Hippocampal formation (tissue), 2 donors: ENCODE data around the gene WDFY2.

Source experiments
- DNase-seq, 2 donors: peaks; one replicate each; lab custom pipeline; 2025; lab: John Stamatoyannopoulos, UW

The WDFY2 gene

DNA sequence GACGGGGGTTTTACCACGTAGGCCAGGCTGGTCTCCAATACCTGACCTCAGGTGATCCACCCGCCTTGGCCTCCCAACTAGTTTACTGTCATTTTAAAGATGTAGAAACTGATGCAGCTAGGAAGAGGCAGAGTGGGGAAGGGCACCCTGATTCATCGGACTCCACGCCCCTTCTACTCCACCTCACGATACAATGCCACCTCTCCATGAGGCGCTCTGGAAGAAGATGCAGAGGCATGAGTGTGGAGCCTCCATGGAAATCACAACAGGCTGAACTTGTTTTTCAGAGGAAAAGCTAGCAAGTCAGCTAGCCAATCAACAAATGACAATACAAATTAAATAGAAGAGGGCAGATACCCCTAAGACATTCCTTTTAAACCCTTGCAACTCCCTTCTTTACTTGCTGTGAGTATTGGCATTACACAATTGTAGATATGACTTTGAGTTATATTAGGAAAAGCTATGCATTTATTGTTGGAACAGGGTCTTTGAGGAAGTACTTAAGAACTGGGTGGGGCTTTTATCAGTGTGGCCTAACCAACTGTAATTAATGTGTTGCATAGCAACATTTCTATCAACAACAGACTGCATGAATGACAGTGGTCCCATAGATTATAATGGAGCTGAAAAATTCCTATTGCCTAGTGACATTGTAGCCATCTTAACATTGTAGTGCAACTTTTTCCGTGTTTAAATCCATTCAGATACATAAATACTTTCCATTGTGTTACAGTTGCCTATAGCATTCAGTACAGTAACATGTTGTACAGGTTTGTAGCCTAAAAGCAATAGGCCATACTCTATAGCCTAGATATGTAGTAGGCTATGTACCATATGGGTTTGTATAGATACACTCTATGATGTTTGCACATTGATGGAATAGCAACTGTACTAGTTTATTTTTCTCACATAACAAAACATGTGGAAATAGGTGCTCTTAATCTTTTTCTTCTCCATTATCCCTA, 17.6 kb downstream of the WDFY2 start:
- no peak for DNase-seq

DNA sequence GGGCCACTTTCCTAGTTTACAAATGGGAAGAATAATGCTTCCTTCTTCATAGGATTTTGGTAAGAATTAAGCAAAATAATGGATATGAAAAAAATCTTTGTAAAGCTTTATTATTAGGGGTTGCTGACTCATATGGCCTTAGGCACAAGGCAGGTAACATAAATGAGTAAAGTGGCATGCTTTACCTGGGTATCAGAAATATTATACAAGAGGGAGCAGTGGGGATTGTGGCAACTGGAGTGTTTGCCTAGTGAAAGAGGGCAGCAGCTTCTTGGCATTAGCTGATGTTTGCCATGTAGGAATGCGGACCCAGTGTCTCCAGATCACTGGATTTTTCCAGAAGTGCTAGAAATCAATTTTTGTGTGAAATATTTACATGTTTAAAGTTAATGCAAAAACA, 19.5 kb downstream of the WDFY2 start:
- no peak for DNase-seq

DNA sequence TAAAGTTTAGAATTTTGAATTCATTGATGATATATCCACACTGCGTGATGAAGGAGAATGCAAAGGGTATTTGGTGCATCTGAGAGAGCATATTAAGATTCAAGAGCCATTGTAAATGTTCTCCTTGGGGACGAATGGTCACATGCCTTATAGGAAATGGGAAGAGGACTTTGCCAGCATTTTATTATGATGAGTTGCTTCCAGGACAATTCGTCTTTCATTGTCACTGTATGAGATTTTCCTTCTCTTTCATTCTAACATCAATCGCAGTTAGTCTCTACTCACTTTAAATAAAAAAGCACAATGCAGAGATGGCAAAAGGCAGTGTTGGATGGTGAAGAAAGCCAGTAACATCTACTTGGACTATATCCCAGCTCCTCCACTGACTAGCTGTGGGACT, 21.4 kb downstream of the WDFY2 start:
- DNase-seq, result no peak

DNA sequence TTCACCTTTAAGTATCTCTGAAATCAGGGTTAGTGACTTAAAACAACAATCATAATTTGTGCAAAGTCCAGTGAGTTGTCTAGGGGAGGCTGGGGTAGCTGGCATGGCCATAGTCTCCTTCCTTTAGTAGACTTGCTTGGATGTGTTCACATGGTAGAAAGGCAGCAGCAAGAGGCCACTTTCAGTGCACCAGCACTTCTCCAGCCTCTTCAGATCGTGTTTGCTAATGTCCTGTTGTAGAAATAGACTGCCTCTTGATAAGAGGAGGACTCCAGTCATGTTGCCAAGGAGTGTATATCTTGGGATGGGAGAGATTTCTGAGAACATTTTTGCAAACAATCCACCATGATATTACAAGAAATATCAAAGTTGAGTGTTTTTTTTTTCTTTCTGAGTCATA, 22.9 kb downstream of the WDFY2 start:
- DNase-seq, result no peak

DNA sequence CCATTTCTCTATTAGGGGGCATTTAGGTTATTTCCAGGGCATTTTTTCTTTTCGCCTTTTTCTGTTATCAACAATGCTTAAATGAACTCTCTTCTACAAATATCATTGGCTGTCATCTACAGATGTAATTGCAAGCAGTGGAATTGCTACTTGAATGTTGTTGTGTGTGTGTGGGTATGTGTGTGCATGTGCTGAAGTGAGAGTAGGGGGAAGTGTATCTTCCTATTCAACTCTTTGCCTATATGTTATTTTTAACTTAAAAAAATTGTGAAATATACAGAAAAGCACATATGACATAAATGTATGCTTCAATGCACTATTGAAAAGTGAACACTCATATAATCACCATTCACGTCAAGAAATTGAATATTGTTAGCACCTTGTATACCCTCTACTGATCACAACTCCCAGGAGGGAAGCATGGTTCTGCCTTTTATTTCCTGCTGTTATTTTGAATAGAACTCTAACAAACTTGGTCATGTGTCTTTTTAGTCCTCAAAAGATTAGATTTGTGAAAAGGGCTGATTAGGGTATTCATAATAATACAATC, 24.7 kb downstream of the WDFY2 start:
- DNase-seq, result no peak

DNA sequence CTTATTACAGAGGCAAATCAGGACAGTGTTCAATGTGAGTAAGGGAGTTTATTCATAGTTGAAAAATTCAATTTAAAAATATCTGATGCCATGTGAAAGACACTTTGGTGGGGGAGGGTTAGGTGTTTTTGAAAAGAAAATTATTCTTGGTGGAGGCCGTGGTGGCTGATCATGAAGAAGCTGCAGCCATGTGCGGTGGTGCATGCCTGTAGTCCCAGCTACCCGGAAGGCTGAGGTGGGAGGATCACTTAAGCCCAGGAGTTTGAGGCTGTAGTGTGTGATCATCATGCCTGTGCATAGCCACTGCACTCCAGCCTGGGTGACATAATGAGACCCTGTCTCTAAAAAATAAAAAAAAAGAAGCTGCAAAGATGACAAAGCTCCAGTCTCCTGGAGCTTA, 28.6 kb downstream of the WDFY2 start:
- no peak for DNase-seq

DNA sequence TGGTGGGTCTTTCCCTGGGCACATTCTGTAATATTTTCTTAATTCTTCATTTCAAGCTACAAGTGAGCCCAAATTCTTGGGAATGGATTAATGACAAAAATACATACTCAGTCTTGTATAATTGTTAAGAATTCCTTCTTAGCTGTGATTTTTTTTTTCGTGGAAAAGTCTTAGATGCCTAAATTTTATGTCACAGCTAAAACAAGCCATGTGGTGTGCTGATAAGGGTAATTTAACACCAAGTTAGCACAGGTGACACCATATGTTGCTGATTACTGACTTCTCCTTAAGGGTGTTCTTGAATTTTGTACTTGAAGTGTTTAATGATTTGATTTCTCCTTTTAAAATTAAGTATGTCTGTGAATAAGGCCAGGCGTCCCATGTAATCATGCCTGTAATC, 29.3 kb downstream of the WDFY2 start:
- no peak for DNase-seq

DNA sequence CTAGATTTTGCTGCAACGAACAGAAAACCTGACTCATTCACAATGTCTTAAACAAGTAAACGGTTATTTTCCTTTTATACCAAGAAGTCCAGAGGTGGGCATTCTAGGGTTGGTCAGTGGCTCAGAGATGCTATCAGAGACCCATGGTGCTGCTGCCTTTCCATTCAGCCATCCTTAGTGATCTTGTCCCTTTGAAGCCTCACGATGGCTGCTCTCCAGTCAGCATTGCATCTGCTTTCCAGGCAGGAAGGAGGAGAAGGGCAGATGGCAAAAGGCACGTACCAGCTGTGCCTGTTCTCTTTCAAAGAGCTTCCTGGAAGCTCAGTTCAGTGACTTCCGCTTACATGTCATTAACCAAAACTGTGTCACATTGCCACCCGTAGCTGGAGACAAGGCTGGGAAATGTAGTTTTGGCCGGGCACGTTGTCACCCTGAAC, 30.1 kb downstream of the WDFY2 start:
- peak; percentile 30 to 61 for DNase-seq

DNA sequence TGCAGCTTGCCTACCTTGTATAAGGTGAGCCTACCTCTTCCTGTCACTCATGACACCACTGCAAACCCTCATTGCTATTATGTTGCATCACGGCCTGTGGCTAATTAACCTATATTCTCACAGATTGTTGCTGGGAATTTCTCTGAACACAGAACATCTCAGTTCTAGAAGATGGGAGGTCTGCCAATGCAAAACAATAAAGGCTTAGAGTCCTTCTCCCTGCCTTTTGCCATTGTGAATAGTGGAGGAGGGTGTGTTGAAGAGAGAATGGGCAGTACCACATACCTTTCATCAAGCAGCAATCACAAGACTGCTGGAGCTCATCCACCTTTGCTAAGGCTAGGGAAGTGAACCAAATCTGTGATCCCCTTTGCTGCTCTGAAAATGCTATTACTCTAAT, 34.4 kb downstream of the WDFY2 start:
- peak; percentile 56 to 90 for DNase-seq

DNA sequence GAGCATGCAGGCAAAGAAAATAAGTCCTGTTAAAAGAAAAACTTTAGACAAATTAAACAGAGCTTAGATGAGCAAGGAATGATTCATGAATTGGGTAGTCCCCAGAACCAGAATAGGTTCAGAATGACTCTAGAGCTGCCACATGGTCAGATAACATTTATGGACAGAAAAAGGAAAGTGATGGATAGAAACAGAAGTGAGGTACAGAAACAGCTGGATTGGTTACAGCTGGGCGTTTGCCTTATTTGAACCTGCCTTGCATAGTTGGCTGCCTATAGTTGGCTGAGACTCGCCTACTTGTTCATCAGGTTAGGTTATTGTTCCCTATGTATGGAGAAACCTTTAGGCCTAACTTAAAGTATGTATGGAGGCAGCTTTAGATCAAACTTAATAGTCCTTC, 35.4 kb downstream of the WDFY2 start:
- no peak for DNase-seq

DNA sequence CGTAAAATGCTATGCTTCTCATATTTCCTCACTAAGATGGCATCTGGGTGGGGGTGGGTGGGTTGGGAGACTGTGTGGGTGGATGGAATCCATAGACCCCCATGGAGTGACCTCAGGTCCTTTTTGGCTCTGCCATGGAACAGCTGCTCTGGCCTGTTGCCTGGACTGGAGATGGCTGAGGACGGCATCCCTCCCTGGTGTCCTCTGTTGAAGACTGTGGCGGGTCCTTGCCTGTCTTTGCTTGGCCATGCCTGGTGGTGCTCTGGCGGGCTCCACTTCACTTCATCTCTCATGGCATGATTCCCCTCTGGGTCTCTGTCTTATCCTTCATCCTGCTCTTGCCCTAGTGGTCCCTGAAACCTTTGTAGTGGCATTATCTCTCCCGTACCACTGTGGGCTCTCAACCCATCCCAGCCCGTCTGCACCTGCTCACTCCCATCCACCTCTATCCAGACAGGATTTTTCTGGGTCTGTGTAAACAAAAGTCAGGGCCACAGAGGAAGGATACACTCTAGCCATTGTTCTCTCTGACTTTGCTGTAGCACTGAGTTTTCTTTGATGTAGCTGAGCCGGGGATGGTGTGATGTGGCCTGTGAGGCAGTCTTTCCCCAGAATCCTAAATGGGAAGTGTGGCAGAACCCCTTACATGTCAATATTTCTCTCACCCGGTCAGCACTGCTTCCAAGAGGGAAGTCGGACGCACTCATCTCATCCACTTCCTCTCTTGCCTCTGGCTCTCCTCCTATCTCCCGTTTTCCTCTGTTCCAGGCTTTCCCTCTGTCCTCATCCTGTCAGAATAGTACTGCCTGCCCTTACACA, 36.1 kb downstream of the WDFY2 start:
- DNase-seq, result peak in 1 of 2 donors; percentile 42

DNA sequence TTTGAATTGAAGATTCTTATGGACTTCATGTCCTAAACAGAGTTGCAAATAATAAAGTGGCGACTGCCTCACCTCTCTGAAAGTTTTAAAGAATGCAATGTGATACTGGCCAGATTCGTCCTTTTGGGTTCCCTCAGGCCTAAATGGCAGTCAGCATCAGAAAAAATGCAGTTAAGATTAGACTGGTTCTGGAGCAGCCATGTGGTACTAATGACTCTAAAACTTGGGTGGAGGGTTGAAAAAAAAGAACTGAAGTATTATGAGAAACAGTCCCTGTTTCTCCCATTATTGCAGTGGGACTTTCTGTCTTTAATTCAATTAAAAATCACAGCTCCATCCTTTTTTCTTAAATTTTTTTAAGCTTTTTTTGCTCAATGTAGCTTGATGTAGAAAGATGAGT, 37.3 kb downstream of the WDFY2 start:
- no peak for DNase-seq

DNA sequence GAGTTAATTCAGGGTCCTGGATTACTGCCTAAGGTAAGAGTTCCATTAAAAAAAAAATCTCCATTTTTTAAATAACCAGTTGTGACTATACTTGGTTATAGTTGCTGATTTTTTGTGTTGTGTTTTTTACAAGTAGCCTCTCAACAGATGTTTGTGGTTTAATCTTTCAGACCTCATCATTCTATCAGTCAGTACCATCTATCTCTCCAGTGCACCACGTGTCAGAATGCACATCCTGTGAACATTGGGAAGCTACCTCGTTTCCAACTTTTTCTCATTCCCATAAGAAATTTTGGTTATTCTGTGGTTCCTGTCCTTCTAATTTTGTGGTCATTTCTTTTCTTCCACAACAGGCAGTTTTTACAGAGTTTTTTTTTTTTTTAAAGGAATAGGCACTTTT, 39.2 kb downstream of the WDFY2 start:
- no peak for DNase-seq

DNA sequence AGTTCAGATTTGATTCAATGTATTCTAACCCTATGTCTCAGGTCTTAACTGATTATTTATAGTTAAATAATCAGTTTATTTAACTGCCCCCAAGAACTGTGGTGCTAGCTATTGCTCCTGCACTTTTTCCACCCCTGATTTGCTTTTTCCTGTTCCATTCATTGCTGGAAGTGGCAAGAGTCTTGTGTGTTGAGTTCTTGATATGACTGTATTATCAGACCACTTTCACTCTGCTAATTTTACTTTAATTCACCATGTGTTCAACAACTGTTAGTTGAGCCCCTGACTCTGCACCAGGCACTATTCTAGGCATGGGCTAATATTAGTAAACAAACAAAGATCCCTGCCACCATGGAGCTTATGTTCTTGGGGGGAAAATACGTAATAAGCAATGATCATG, 39.9 kb downstream of the WDFY2 start:
- no peak for DNase-seq

DNA sequence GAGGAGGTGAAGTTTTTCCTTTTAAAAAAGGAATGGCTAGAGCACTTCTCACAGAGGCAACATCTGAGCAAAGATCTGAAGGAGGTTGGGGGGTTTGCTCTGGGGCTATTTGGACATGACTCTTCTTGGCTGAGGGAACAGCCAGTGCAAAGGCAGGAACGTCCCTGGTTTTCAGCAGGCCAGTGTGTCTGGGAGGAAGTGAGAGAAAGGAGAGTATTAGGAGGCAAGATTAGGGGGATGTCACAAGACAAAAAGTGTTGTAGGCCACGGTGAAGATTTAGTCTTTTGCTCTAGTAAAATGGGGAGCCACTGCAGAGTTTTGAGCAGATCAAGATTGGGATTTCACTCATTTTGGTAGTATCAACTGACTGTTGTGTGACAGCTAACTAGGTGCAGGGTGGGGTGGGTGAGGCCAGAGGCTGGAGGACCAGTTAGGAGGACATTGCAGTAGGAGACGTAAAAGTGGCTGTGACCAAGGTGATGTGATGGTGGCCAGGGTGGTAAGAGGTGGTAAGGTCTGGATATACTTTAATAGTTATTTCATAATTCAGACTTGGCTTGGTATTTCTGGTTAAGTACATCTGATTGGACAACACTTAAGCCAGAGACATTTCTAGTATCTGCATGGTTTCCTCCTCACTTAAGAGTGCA, 40.6 kb downstream of the WDFY2 start:
- no peak for DNase-seq

DNA sequence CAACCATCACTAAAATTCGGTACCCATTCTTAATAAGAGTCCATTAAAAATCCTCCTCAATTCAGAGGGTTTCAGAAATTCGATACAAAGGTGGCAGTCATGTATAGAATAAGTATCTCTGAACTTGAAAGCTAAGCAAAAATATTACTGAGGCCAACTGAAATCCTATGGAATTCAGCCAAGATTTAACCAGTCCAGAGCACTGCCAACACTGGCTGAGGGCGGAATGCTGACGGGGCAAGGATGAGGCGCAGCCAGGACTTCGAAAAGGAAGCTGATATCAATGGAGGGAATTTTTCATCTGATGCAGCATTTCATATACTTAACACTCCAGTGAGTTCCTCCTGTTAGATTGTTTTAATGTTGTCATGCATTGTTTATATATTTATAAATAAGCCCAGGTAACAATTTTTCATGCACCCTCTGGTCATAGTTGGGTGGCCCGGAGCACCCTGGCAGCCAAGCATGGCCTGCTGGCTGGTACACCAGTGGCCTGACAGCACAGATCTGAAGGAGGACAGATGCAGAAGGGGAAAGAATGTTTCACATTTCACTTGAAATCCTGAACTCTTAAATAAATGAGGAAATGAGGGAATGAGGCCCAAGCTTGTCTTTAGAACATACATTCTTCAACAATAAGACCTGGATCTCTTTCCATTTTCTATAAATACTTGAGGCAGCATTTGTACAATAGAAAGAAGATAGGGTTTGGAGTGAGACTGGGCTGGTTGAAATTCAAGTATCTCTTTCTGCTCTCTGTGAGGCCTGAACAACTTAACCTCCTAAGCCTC, 41.5 kb downstream of the WDFY2 start:
- DNase-seq, result peak in 1 of 2 donors; percentile 39

DNA sequence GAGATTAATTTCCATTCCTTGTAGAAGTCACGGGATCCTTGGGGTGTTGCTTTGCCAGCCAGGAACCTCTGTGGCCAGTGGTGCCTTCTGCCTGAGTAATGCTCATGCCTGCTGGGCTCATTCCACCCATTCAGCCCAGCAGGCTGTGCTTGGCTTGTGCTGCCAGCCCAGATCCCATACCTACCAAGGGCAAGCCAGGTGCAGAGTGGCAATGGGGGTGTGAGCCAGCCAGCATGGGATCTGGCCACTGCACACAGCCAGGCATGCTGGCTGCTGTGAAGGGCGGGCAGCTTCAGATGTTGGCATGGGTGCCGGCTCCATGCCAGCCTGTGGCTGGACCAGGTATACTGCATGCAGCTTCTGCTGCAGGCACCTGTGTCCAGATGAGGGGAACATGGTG, 42.5 kb downstream of the WDFY2 start:
- DNase-seq, result no peak

DNA sequence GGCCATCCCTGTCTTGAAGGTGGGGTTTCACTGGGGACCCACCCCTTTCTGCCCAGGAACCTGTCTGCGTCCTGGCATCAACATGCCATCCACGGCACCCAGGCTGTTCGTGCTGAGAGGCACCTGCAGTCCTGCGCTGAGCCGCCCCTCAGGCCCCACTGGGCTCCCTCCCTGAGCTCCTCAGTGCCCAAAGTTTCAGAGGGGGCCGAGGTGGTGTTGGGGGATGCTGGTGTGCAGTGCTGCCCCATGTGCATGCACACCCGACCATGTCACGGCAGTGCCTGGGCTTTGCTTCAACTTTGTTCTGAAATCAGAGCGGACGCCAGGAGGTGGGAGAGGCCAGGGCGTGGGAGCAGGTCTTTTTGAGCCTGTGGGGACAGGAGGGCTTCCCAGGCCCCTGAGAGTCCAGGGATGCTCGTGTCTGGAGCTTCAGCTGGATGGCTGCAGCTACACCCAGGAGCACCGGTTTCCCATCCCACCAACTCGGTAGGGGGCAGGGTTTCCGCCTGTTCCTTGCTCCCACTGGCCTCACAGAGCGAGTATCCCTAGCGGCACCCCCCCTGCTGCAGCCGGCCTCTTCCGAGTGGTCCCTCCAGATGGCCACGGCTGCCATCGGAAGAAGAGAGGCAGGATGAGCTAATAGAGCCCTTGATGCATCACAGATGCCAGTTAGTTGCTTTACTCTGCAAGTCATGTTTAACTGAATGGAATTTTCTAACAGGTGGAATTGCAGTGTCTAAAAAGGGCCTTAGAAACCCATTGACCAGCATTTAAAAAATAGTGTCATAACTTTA, 44.0 kb downstream of the WDFY2 start:
- no peak for DNase-seq

DNA sequence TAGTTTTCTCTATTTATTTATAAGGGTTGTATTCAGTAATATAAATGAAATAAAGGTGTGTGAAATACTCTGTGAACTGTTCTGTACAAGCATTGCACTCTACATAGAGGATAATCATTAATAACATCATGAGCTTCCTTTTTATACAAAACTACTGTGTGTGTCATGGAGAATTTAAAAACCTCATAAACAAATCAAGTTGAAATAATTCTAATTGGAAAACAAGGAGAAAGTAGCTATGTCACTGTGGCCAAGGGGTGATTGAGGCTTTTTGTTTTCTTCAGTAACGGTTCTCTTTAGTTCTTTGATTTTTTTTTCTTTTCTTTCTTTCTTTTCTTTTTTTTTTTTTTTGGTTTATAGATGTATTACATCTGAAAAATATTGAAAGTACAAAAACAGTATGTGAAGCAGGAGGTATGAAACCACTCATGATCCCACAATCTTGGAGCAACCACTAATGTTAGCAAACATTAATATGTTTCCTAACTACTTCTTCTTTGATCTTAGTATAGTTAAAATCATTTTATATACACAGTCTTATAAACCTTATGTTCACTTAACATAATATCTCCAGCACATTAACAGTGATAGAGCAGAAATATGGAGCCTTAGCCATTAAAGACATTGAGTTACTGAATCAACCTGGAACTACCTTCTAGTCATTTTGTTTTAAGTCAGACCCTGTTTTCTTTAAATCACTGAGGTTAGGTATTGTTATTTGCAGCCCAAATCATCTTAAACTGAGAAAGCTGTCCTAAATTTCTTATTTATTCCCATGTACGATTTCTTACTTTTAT, 45.4 kb downstream of the WDFY2 start:
- no peak for DNase-seq

DNA sequence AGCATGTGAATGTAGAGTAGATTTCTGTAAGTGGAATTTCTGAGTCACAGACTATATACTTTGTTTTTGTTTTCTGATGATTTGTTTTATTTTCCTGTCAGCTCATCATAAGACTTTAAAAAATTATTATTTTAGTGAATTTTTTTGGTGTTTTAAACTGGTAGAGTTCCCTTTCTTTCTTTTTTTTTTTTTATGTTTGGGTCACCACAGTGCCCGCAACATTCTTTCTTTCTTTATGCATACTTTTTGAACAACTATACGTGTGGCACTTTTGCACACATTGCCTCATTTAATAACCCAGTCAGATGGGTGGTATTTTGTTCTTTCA, 46.0 kb downstream of the WDFY2 start:
- no peak for DNase-seq
